NCI-H2196 (cell line): ENCODE results near the gene KDM1A.
A peak's percentile ranks its signal among the peaks of the same experiment; 100 is the strongest.
"Not testable (repeated sequence)": the region's sequence is repeated elsewhere in the genome, so short reads cannot be mapped to it uniquely, and the experiment has no call there.

Experiments
- DNase-seq: peaks from one replicate; lab custom pipeline; 2025; ENCODE audit not compliant: unreplicated experiment; lab: John Stamatoyannopoulos, UW

Gene KDM1A

GRCh38 chr1:23010025-23010424 lies 9.2 kb upstream of the KDM1A start:
- DNase-seq: not testable (repeated sequence)

- DNase-seq: peak; percentile 93
Observed at GRCh38 chr1:23013657-23014056, 5.6 kb upstream of the KDM1A start.

- DNase-seq: no peak
Observed at GRCh38 chr1:23018661-23019093, 591 bp upstream of the KDM1A start.

- no peak for DNase-seq
Observed at GRCh38 chr1:23019863-23020625, 776 bp downstream of the KDM1A start.

GRCh38 chr1:23020706-23021405 lies 1.6 kb downstream of the KDM1A start:
- no peak for DNase-seq

GRCh38 chr1:23021834-23022233 lies 2.6 kb downstream of the KDM1A start:
- no peak for DNase-seq

- DNase-seq: no peak
Observed at GRCh38 chr1:23023174-23023845, 4.0 kb downstream of the KDM1A start.

GRCh38 chr1:23026568-23026967 lies 7.3 kb downstream of the KDM1A start:
- DNase-seq: no peak

GRCh38 chr1:23027352-23027907 lies 8.2 kb downstream of the KDM1A start:
- no peak for DNase-seq

- DNase-seq: no peak
Observed at GRCh38 chr1:23029337-23029736, 10.1 kb downstream of the KDM1A start.

GRCh38 chr1:23035823-23036452 lies 16.7 kb downstream of the KDM1A start:
- no peak for DNase-seq

GRCh38 chr1:23037081-23037740 lies 17.9 kb downstream of the KDM1A start:
- no peak for DNase-seq

GRCh38 chr1:23039308-23039826 lies 20.1 kb downstream of the KDM1A start:
- DNase-seq: no peak

GRCh38 chr1:23040509-23040908 lies 21.2 kb downstream of the KDM1A start:
- no peak for DNase-seq

GRCh38 chr1:23044035-23044434 lies 24.8 kb downstream of the KDM1A start:
- no peak for DNase-seq

GRCh38 chr1:23050201-23050600 lies 30.9 kb downstream of the KDM1A start:
- DNase-seq: no peak

- no peak for DNase-seq
Observed at GRCh38 chr1:23051290-23051909, 32.1 kb downstream of the KDM1A start.

- no peak for DNase-seq
Observed at GRCh38 chr1:23057301-23057700, 38.0 kb downstream of the KDM1A start.

- no peak for DNase-seq
Observed at GRCh38 chr1:23062271-23062670, 43.0 kb downstream of the KDM1A start.

- no peak for DNase-seq
Observed at GRCh38 chr1:23065385-23065784, 46.1 kb downstream of the KDM1A start.
